Limb (tissue), 2 donors: Measurements from ENCODE around the gene CACNA1C.
"Not testable (repeated sequence)": the region's sequence is repeated elsewhere in the genome, so short reads cannot be mapped to it uniquely, and the experiment has no call there.

Experiments
- DNase-seq, 2 donors: peaks; one replicate each; pipeline ENCODE4 v3.0.0-alpha.2; 2016; ENCODE audit errors: extremely low spot score in 2 of 2

CACNA1C gene

GRCh38 chr12:2248901-2249381, 196.2 kb downstream of the CACNA1C start:
- no peak for DNase-seq

DNA sequence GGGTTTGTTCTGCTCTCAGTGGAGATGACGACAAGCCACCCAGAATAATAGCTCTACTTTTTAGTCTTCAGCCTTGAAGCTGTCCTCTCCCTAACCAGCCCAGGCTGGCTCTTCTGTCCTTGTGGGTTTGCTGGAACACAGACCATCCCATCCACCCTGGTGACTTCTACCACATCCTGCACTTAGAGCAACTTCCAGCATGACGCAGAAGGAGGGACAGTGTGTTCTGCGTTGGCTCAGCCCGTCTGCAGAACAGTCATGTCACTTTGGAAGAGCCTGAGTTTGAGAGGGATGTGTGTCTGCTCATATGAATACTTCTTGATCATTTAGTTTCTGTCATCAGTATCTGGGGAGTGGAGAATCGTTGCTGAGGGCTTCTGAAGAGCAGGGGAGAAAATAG, 198.0 kb downstream of the CACNA1C start:
- no peak for DNase-seq

GRCh38 chr12:2251526-2252209, 198.9 kb downstream of the CACNA1C start:
- no peak for DNase-seq

DNA sequence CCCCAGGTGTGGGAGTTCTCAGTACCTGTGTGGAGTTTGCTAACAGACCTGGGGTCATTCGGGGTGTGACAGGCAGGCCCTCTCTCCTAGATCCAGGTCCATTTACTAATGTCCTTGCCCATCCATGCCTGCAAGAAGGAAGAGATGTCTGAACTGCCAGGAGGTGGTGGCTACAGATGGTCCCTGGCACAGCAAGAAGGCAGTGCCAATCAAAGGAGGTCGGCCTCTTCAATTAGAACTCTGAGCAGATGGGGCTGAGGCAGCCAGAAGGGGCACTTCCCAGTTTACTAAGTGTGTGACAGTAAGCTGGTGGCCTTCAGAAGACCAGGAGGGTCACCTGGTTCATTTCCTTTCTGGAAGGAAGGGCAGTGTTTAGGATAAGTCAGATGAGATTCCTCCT, 202.5 kb downstream of the CACNA1C start:
- DNase-seq: no peak

GRCh38 chr12:2255731-2256130, 202.9 kb downstream of the CACNA1C start:
- not testable (repeated sequence) for DNase-seq

DNA sequence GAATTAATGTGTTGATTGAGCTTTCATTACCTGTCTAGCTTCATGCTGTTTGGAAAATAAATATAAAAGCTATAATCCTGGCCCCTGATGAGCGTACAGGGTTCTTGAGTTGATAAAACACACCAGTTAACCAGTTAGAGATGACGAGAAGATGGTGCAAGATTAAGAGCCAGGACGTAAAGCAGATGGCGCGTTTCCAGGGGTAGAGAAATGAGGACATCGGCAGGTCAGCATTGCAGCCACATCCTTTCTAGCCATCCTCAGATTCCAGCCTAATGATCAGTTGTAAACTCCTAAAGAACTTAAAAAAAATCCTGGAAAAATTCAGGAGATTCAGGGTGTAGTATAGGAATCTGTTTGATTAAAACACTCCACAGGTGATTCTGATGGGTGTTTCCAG, 203.7 kb downstream of the CACNA1C start:
- no peak for DNase-seq

- no peak for DNase-seq
Measured at GRCh38 chr12:2256915-2257314, 204.1 kb downstream of the CACNA1C start.

- no peak for DNase-seq
Measured at GRCh38 chr12:2258025-2258424, 205.2 kb downstream of the CACNA1C start.

GRCh38 chr12:2259369-2259768, 206.6 kb downstream of the CACNA1C start:
- DNase-seq: no peak

DNA sequence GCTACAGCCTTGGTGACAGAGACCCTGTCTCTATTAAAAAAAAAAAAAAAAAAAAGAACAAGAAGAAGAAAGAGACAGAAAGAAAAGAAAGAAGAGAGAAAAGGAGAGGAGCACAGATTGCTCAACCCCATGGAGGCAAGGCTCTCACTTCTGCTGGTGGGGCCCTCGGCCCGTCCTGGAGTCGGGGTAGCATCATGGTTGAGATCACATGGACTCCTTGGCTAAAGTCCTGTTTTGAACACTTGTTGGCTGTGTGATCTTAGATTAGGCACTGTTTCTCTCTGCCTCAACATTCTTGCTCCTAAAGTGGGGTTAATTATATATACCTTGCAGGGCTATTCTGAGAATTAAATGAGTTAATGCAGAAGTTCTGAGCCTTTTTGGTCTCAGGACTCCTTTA, 207.7 kb downstream of the CACNA1C start:
- DNase-seq: no peak

DNA sequence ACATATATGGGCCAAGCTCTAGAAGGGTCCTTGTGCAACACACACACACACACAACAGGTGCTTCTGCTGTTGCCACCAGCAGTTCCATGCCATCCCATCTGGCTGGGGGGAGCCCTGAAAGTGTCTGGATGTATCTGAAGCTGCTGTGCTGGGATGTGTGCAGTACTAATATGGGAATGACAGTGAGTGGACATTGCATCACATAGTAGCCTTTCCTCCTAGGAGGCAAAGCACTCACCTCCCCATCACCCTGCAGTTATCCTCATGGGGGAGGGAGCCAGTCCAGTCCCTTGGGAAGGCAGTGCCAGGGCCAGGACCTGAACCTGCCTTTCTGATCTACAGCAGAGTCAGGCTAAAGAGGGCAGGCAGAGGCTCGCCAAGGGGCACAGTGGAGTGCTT, 208.9 kb downstream of the CACNA1C start:
- DNase-seq: no peak

- no peak for DNase-seq
Measured at GRCh38 chr12:2262449-2262848, 209.7 kb downstream of the CACNA1C start.

- no peak for DNase-seq
Measured at GRCh38 chr12:2263901-2264300, 211.1 kb downstream of the CACNA1C start.

DNA sequence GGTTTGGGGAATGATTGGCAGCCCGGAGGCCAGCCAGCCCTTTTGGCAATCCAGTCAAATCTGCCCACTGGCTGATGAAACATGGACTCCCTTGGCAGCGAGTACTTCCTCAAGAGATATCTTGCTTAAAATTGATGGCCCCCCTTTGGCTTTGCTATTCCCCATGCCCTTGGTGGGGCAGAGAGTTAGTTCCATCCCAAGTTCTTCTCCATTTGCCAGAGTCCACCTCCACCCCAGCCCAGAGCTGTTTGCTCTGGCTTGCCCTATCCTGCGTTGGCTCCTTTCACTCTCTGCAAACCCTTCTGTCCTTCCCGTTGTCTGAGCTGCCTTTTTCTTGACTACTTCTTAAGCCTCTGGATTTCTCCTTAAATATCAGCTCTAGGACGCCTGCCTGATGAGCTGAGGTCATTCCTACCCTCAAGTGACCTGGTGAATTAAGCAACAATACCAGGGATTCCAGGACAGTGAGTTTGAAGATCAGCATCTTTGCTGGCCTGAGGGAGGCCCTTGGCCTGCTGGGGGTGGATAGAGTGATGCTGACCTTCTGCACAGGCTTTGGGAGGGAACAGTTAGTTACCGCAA, 212.0 kb downstream of the CACNA1C start:
- DNase-seq: no peak

DNA sequence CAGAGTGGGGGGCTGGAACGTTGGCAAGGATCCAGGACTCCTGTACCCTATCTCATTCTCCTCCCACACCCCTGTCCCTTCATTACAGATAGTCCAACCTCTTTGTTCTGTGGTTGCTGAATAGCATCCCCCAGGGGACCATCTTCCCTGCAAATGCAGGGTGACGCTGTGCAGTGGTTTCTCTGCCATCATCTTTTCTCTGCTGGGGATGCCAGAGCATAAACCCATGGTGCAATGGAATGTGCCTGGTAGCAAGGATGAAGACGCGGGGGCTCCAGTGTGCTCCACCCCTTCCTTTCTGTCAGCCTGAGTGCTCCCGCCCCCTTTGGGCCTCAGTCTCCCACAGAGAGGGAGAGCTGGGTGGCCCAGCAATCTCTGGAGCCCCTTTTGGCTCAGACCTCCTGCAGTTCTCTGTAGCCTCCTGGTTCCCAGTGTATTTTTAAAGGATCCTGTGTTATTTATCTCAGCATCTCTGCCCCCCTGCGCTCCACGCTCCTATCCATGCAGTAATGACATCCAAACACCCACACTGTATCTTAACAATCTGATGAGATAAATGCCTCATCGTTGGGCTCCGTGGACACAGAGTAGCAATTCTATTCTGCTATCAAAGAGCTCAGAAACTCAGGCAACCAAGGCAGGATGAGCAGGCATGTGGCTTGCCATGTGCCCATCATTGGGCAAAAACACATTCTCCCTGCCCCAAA, 212.8 kb downstream of the CACNA1C start:
- no peak for DNase-seq

DNA sequence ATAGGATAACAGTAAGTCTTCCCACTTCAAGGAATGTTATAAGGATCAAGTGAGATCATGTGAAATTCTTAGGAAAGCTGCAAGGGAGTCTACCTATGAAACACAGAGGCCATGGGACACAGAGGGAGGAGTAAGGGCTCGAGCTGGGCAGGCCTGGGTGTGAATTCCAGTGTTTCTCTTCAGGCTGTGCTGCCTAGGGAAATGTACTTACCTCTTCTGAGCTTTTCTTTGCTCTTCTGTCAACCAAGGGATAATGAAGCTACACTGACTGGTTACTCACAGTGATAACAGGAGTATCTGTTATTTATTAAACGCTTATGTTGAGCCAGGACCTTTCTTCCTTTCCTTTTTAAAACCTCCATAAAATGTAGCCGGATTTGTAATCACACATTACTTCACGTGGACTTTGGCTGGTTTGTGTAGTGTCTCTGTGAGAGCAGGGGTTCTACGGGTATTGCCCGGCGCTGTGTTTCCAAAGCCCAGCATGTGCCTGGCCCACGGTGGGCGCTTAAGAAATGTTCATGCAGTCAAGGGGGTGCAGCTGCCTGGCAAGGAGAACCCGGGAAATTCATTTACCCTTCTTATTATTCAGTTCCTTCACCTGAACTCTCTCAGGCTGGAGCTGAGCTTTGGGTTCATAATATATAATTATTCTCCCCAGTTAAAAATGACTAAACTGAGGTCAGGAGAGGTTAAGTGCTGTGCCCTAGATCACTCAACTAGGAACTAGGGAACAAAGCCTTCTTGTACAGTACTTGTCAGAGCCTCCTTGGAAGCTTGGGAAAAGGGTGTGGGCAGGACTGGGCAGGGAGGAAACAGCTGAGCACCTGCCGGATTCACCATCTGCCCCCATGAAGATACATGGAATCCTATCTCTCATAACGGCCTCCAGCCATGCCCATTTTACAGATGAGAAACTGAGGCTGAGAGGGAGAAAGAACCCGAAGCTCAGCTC, 214.2 kb downstream of the CACNA1C start:
- DNase-seq: no peak

- DNase-seq: peak in 1 of 2 donors; percentile 62
Measured at GRCh38 chr12:2267703-2268470, 215.1 kb downstream of the CACNA1C start.

DNA sequence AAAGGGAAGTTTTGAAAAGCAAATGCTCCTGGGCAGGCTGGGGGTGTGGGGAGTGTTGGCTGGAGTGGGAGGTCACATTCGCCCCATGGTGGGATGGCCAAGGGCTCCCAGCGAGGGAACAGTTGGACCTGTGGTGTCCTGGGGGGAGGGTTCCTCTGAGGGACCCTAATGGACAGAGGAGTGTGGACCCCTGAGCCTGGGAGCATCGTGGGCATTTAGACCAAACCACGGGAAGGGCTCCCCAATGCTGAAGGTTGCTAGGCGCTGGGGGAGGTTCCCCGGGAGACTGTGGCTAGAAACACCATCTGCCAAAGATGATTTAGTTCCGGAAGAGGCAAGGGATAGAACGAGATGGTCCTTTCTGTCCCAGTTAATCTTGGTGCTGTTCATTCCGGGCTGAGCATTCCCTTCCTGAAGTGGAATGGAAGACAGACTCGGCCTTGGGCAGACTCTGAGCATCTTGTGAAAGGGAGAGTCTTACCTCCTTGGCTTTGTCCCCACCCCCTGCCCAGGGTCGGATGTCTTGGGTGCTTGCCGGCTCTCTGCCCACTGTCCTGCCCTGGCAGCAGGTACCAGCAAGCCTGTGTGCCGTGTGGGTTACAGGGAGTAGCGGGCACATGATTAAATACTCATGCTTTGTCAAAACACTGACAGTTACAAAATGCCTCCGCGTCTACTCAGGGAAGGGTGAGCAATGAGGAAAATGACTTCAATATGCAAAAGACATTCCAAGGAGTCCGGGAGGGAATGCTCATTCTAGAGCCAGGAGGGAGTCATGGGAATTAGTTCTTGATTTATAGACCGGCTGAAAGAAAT, 215.9 kb downstream of the CACNA1C start:
- no peak for DNase-seq

- no peak for DNase-seq
Measured at GRCh38 chr12:2270846-2271245, 218.1 kb downstream of the CACNA1C start.

DNA sequence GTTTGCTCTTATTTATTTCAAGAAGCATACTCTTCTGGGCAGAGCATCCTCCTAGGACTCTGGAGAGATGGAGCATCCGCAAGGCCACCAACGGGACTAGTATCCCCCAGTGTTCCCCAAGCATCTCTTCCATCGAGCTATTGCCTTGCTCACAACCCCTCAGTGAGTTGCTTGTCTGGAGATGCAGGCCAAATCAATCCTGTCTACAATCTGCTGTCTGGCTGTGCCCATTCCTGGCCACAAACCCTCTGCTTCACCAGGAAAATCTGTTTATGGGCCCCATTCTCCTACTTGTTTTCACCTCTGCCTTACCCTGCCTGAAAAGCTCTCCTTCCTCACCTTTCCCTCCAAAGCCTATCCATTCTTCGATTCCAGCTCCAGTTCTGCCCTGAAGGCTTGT, 219.2 kb downstream of the CACNA1C start:
- no peak for DNase-seq
